ENCODE results near the gene SEC14L5.
"Not testable (repeated sequence)": the region's sequence is repeated elsewhere in the genome, so short reads cannot be mapped to it uniquely, and the experiment has no call there.

SEC14L5 gene

DNA sequence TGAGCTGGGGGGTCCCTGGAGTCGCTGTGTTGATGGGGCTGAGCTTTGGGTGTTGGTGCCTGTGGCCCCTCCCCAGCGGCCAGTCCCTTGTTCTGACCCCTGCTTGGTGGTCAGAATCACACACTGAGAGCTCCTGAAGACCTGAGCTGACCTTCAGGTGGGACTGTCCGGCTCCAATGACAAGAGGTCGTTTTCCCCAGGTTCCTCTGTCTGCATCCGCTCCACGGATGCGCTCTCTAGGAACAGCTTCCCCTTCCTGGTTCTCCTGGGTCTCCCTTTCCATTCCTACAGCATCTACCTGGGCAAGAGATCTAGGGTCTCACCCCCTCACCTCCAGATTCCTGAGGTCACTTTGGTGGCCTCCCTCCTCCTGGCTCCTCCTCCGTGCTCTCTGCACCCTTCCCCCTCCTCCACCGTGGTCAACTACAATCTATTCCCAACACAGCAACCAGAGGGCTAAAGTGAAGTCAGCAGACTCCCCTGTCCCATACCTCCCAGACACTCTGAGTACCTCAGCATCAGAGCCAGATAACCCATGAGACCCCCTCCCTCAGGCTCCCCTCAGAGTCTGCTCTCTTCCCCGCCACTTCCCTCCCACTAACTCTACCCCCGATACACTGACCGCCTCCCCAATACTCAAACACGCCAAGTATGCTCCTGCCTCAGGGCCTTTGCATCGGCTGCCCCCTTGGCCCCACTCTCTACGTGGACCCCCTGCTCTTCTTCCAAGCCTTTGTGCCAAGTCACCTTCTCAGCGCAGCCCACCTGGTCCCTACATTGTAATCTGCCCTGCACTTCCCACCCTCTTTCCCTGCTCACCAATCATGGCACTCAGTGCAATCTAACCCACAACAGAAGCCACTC, 9.0 kb upstream of the SEC14L5 start:
- H3K4me3 ChIP-seq (ENCODE audit: low read depth, low read length) = no peak overlapping the region

DNA sequence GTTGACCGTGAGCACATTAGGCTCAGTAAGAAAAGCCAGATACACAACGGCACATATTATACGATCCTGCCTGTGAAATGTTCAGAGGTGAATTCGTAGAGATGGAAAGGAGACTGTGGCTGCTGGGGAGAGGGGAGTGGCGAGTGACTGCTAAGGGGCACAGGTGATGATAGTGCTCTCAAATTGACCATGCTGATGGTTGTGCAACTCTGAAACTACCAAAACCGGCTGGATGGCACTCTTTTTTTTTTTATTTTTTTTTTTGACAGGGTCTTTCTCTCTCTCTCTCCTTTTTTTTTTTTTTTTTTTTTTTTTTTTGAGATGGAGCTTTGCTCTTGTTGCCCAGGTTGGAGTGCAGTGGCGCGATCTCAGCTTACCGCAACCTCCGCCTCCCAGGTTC, 8.1 kb upstream of the SEC14L5 start:
- no peak overlapping the region for H3K4me3 ChIP-seq (ENCODE audit: low read depth, low read length)

DNA sequence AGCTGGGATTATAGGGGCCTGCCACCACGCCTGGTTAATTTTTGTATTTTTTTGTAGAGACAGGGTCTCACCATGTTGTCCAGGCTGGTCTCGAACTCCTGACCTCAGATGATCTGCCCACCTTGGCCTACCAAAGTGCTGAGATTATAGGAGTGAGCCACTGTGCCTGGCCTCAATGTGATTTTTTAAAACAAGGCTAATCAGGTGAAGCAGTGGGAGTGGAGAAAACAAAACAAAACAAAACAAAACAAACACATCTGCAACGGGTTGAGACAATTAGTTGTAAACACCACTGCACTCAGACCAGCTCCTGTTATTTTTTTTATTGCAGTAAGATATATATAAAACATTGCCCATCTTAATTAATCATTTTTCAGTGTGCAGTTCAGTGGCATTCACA, 6.5 kb upstream of the SEC14L5 start:
- H3K4me3 ChIP-seq (ENCODE audit: low read depth, low read length) = not testable (repeated sequence)

DNA sequence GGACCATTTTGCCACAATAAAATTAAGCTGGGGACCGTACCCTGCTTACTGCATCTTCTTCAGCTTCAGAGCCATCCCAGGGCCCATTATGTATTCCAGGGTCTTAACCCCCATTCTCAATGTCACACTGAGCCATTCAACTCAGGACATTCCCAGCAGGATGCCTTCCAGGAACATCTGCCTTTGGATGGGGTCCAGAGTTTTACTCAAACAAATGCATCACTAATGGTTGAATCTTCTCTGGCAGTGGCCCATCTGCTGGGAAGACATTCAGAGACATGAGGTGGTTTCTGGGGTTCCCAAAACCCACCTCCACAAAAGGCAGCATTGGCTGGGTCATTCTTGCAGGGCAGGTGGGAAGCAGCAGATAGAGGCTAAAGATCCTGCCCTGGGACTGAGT, 3.4 kb upstream of the SEC14L5 start:
- no peak overlapping the region for H3K4me3 ChIP-seq (ENCODE audit: low read depth, low read length)

DNA sequence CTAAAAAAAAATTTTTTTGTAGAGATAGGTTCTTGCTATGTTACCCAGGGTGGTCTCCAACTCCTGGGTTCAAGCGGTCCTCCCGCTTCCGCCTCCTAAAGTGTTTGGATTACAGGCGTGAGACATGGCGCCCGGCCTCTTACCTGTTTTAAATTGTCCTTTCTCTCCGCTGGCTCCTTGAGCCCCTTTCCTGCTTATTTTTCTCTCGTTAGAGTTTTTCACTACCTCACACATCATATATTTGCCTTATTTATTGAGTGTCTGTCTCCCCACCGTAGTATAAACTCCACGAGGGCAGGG, 760 bp upstream of the SEC14L5 start:
- peak overlapping the region; percentile 44 for H3K4me3 ChIP-seq (ENCODE audit: low read depth, low read length)

DNA sequence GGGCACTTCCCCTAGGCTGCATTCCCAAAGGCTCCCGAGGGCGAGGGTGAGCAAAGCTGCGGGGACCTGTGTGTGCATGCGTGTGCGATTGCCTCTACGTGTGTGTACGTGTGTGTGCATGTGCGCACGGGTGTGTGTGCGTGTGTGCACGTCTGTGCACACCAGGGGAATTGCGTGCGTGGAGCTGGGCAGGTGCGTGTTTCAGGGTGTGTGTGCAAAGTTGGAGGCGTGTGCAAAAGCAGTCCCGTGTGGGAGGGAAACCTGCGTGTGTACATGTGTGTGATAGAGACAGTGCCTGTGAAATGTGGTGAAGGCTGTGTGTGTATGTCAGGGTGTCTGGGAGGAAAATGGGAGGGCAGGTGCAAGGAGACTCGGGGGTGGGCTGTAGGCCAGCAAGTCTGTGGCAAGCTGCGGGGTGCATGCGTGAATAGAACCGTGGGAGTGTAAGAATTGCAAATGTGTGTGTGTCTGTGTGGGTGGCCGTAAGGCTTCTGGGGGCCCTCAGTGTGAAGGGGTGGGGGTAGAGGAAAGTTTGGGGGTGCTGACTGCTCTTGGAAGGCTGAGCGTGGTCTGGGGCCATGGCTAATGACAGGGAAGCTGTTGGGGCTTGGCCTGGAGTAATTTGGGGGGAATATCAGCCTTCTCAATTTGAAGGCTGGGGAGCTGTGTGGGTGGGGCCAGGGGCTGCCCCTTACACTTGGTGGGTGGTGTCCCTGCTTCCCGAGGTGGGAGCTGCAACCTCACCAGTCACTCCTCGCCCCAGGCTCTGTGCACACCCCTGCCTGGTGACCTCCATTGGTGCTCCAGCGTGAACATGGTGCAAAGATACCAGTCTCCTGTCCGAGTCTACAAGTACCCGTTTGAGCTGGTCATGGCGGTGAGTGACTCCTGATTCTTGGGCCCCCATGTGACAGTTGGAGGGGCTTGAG, 644 bp downstream of the SEC14L5 start:
- peak overlapping the region; percentile 42 for H3K4me3 ChIP-seq (ENCODE audit: low read depth, low read length)

DNA sequence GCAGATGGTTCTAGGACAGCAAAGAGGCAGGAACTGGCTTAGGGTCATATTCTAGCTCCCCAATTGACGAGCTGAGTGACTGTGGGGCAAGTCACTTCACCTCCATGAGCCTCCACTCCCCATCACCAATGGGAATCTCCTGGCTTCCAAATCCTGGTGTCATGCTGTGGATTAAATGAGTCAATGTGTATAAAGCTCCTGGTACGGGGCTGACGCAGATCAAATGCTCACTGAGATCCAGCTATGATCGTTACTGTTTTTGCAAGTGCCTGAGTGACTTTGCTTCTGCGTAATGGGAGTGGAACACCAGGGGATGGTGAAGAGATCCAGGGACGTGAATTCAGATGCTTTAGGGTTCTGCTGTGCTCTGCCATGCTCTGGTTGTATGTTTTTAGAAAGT, 2.4 kb downstream of the SEC14L5 start:
- no peak overlapping the region for H3K4me3 ChIP-seq (ENCODE audit: low read depth, low read length)

DNA sequence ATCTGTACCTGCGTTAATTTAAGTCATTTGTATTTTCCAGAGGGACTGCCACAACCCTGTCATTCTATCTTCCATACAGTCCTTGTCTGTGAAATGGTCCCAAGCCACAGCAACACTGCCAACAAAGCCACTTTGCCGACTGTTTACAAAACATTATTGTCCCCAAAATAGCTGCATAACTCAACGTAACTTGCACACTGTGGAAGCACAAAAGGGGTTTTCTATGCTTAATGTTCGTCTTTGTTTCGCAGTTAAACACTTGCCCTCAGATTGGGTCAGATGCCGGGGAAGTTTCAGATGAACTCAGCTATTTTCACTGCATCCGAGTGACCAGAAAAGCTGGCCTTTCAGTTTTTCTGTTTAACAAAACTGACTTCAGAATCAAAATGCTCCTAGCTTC, 4.6 kb downstream of the SEC14L5 start:
- H3K4me3 ChIP-seq (ENCODE audit: low read depth, low read length) = no peak overlapping the region

DNA sequence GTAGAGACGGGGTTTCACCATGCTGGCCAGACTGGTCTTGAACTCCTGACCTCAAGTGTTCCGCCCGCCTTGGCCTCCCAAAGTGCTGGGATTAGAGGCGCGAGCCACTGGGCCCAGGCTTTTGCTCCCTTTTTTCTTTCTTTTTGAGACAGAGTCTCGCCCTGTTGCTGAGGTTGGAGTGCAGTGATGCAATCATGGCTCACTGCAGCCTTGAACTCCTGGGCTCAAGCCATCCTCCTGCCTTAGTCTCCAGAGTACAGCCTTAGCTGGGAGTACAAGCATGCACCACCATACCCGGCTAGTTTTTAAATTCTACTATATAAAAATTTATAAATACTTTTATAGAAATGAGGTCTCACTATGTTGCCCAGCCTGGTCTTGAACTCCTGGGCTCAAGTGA, 5.4 kb downstream of the SEC14L5 start:
- not testable (repeated sequence) for H3K4me3 ChIP-seq (ENCODE audit: low read depth, low read length)

DNA sequence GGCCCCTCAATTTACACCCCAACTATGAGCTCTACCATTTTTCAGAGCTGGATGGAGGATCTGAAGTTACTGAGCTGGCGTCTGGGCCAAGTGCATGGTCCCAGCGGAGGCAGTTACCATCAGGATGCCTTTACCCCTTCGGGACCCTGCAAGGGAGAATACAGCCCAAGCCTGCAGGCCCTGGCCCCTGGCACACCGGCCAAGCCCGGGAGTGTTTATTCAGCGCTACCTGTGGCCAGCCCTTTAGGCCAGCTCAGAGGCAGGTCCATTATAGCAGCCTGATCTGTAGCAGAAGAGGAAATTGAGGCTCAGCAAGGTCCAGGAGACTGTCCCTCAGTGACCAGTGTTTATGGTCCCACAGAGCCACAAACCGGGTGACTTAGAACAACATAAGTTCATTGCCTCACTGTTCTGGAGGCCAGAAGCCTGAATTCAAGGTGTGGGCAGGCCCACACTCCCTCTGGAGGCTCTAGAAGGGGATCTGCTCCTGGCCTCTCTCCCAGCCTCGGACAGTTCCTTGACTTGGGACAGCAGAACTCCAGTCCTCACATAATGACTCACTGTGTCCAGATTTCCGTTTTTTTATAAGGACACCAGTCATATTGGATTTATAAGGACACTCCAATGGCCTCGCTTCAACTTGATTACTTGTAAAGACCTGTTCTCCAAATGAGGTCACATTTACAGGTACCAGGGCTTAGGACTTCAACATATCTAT, 8.8 kb downstream of the SEC14L5 start:
- no peak overlapping the region for H3K4me3 ChIP-seq (ENCODE audit: low read depth, low read length)

DNA sequence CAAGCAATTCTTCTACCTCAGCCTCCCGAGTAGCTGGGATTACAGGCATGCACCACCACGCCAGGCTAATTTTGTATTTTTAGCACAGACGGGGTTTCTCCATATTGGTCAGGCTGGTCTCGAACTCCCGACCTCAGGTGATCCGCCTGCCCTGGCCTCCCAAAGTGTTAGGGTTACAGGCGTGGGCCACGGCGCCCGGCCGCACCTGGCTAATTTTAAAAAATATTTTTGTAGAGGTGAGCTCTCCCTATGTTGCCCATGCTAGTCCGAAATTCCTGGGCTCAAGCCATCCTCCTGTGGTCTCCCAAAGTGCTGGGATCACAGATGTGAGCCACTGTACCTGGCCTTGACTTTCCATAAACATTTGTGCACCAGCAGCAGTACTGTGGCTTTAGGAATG, 10.1 kb downstream of the SEC14L5 start:
- H3K4me3 ChIP-seq (ENCODE audit: low read depth, low read length) = not testable (repeated sequence)

DNA sequence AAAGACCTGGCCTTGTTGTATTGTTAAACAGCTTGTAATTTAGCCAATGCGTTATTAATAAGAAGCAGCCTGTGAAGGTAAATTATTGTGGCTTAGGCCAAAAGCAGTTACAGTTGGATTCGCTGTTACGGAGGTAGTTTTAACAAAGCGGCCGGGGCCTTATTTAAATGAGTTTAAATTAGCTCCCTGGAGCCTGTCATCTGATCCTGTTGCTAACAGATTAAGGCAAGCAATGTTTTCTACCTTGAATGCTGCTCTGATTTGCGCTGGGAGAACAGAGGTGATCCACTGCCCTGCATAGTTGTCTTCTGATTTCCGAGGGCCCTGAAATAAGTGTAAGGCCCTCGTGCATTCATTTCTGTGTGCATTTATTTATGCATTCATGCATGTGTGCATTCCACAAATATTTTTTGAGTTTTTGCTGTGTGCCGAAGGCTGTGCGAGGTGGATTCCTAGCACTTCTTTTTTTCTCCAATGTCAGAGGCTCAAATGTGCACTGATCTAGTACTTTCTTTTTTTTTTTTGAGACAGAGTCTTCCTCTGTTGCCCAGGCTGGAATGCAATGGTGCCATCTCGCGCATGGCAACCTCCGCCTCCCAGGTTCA, 10.9 kb downstream of the SEC14L5 start:
- H3K4me3 ChIP-seq (ENCODE audit: low read depth, low read length) = no peak overlapping the region

DNA sequence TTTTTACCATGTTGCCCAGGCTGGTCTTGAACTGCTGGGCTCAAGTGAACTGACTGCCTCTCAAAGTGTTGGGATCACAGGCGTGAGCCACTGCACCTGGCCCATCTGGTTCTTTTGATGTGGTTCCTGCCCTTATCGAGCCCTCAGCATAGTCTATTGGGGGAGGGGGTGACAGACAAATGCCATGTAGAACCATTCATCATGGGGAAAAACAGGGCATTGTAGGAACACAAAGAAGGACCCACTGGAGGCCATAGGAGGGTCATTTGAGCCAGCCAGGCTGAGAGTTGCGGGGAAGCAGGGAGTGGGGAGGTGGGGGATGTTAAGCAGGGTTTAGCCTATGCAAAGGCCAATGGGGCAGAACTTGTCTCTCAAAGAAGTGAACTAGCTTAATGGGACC, 11.9 kb downstream of the SEC14L5 start:
- no peak overlapping the region for H3K4me3 ChIP-seq (ENCODE audit: low read depth, low read length)

DNA sequence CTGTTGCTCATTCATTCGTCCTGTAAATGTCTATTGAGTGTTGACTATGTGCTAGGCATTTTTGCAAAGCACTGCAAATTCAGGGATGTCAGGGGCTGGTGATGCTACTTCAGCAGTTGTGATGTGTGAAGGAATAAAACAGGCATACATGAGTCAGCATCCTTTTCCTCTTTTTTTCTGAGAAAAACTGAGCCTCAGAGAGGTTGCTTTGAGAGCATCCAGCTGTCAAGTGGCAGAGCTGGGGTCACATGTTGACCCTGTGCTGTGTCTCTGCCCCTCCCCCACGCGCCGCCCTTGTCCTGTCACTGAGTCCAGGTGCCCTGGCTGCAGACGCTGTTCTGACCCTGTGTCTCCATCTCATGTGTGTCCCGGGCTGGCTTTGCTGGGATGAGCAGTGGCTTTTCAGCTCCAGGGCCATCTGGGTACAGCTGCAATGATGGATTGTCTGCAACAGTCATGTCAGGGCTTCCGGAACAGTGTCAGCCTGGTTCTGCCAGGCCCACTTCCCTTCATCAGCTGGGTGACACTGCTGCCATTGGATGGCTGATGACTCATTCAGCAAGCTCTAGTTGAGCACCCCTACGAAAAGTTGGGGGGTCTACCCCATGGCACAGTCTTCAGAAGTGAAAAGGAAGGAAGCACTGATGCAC, 14.9 kb downstream of the SEC14L5 start:
- H3K4me3 ChIP-seq (ENCODE audit: low read depth, low read length) = no peak overlapping the region

DNA sequence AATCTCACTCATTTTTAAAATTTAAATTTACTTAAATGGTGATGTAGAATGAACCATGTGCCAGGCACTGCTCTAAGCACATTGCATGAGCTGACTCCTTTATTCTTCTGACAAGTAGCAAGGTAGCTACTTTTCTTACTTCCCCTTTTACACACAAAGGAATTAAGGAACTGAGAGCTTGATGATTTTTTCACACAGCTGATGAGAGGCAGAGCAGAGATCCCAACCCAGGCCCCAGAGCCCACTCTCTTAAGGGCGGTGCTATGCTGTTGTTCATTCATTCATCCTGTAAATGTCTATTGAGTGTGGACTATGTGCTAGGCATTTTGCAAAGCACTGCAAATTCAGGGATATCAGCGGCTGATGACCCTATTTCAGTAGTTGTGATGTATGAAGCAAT, 17.9 kb downstream of the SEC14L5 start:
- H3K4me3 ChIP-seq (ENCODE audit: low read depth, low read length) = no peak overlapping the region

DNA sequence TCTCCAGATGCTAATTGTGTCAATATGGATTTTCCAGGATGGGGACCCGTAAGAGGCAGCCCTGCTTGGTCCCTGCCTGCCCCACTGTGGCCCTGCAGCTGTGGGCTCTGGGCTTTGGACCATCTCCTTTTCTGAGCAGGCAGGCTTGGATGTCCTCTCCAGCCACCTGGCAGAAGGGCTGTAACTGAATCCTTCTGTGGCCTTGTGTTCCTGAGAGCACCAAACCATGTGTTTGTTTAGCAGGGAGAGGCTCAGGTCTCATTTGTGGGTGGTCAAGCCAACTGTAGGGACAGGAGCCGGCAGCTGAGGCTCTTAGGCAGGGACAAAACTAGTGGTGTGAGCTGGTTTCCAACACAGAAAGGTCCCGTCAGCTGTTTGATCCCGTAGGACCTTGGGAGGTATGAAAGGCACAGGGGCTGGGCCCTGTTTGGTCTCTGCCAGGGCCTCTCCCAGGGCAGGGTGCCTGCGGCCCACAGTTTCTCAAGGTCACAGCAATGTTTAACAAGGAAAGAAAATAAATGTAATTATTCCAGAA, 18.5 kb downstream of the SEC14L5 start:
- H3K4me3 ChIP-seq (ENCODE audit: low read depth, low read length) = no peak overlapping the region

DNA sequence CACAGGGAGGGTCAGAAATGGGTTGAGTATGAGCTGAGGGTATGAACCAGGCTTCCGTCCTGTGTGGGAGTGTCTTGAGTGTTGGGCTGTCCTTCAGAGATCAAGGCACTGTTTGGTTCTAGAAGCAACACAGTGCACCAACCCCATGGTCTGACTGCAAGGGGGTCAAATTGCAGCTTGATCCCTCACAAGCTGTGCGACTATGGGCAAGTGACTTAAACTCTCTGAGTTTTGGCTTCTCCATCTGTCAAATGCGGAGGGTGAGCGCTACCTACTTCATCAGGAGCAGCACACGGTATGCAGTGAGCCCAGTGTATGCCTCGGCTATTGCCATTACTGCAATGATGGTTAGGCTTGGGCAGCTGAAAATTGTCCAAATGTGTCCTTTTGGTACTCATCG, 21.0 kb downstream of the SEC14L5 start:
- no peak overlapping the region for H3K4me3 ChIP-seq (ENCODE audit: low read depth, low read length)

DNA sequence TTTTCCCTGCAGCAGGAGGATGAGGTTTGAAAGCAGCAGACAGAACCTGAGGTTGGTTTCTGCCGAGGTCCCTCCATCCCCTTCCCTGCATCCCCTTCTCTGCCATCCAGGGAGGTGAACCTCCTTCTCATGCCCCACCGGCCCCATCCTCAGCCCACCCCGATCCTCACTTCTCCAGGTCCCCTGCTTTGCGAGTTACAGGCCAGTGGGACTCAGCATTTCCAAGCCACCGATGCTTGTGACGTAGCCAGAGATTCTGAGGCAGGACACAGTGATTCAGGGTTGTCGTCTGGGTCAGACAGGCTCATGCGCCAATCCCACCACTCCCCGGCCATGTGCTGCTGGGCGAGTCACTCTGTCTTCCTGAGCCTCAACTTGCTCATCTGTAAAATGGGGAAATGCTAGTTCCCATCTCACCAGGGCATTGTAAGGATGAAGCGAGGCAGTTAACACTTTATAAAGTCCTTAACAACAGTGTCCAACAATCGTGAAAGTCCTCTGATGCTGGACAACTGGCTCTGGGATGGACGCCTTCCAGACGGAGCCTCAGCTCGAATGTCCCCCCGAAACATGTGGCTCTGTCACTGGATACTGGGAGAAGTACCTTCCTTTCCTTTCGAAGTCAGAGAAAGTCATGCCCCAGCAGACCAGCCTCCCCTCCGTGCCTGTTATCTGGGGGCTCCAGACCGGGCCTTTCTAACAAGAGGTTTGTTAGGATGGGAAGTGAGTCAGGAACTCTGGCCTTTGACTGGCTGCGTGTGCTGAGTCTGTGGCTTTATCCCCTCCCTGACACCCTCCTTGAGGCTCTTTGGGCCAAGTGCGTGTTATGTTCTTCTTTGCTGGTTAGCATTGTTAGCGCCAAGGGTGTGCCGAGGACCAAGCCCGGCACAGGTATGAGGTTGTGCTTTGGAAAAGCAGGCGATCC, 21.9 kb downstream of the SEC14L5 start:
- H3K4me3 ChIP-seq (ENCODE audit: low read depth, low read length) = no peak overlapping the region

DNA sequence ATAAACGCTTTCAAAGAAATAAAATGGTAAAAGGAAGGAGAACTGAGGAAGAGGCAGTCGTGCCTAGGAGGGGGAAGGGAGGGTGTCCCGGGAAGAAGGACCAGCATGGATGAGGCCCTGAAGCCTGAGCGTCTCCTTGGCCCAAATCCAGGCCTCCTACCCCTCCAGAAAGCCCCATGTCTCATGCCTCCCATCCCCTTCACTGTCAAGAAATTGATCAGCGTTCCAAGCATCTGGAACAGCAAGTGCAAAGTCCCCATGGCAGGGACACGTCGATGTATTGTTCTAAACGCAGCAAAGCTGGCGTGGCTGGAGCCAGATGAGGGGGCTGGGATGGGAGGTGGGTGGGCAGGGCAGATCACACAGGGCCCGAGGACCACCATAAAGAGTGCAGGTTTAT, 22.6 kb downstream of the SEC14L5 start:
- no peak overlapping the region for H3K4me3 ChIP-seq (ENCODE audit: low read depth, low read length)
